Neural crest cell (in vitro differentiated cells): ENCODE results near the gene AJAP1. TPM values are rescaled to one million over a fixed set of nuclear protein-coding genes. Genes with fewer than 3 reads are reported as not detected.

Source experiments
- DNase-seq: peaks from one replicate; pipeline ENCODE4 v3.0.0; 2021; ENCODE audit warnings: low read depth, mixed read lengths, low spot score
- H3K27ac Mint-ChIP-seq: one replicate; pipeline ENCODE4 v1.8.0; 2021; ENCODE audit warnings: mild to moderate bottlenecking, mixed read lengths; ENCODE audit not compliant: unreplicated experiment
- H3K27me3 Mint-ChIP-seq: 2 replicates; pipeline ENCODE4 v1.8.0; 2021; ENCODE audit warnings: low read depth, mild to moderate bottlenecking, mixed read lengths
- H3K36me3 Mint-ChIP-seq: 2 replicates; pipeline ENCODE4 v1.8.0; 2021; ENCODE audit warnings: low read depth, mild to moderate bottlenecking, mixed read lengths
- H3K4me1 Mint-ChIP-seq: 2 replicates; pipeline ENCODE4 v1.8.0; 2021; ENCODE audit warnings: mixed read lengths
- H3K4me3 Mint-ChIP-seq: one replicate; pipeline ENCODE4 v1.8.0; 2021; ENCODE audit warnings: mild to moderate bottlenecking, mixed read lengths
- H3K9me3 Mint-ChIP-seq: 2 replicates; pipeline ENCODE4 v1.8.0; 2021; ENCODE audit warnings: mixed read lengths
- total RNA-seq: library from RNA; stranded (reverse); gene quantifications from 2 replicates; pipeline ENCODE4 v1.2.1, GENCODE V29; 2021
- TF ChIP-seq, protein P1 (sequence below): fragments of 200-600 bp; sonication (generic); conservative IDR thresholded peaks from 2 replicates; pipeline ENCODE4 v1.5.0; 2021; ENCODE audit warnings: antibody characterized with exemption, mild to moderate bottlenecking

The AJAP1 gene
- total RNA-seq, 1 donor from 2014 or later, result 1.4 TPM

DNA sequence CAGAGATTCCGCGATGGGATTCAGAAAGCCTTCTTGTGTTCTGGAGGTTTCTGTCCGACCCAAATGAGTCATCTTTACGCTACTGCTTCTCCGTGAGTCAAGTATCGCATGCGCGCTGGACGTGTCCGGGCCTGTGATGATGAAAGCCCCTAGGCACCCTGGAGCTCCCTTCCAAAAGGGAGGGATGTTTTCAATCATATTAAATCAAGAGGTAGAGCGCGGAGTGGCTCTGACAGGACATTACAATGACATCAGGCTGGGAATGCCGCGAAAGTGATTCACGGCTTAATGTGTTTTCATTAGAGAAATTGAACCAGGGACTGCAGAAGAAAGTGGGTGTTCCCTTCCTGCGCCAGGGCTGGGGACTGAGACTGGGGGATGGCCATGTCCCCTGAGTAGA is 48.5 kb downstream of the AJAP1 start:
- no peak overlapping the region for H3K27ac Mint-ChIP-seq
- TF ChIP-seq, protein P1, sequence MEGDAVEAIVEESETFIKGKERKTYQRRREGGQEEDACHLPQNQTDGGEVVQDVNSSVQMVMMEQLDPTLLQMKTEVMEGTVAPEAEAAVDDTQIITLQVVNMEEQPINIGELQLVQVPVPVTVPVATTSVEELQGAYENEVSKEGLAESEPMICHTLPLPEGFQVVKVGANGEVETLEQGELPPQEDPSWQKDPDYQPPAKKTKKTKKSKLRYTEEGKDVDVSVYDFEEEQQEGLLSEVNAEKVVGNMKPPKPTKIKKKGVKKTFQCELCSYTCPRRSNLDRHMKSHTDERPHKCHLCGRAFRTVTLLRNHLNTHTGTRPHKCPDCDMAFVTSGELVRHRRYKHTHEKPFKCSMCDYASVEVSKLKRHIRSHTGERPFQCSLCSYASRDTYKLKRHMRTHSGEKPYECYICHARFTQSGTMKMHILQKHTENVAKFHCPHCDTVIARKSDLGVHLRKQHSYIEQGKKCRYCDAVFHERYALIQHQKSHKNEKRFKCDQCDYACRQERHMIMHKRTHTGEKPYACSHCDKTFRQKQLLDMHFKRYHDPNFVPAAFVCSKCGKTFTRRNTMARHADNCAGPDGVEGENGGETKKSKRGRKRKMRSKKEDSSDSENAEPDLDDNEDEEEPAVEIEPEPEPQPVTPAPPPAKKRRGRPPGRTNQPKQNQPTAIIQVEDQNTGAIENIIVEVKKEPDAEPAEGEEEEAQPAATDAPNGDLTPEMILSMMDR, result no peak
- no peak for DNase-seq
- no peaks in the 10 kb centered on the region for H3K27me3 Mint-ChIP-seq
- H3K9me3 Mint-ChIP-seq, result no peaks in the 10 kb centered on the region
- peaks cover 12% of the 10 kb centered on the region for H3K4me1 Mint-ChIP-seq
- no peaks in the 10 kb centered on the region for H3K36me3 Mint-ChIP-seq
- no peak overlapping the region for H3K4me3 Mint-ChIP-seq

DNA sequence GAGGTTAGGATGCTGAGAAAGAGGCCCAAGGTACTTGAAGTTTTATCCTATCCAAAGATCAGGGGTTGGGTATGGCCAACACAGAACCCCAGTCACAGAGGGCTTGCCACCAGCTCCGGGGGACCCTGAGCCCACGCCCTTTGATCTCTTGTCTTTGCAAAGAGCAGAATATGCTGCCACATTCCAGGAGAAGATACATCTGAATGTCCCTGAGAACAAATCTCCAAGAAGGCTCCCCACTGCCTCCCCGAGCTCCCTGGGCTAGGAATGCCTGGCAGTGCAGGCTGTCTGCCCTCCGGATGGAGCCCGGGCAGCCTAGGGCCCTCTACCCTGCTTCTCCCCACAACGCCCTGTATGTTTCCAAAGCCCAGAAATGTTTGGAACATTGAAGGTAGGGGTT is 49.2 kb downstream of the AJAP1 start:
- H3K4me3 Mint-ChIP-seq, result no peak overlapping the region
- H3K27me3 Mint-ChIP-seq, result no peaks in the 10 kb centered on the region
- H3K9me3 Mint-ChIP-seq, result no peaks in the 10 kb centered on the region
- H3K27ac Mint-ChIP-seq, result no peak overlapping the region
- H3K36me3 Mint-ChIP-seq, result no peaks in the 10 kb centered on the region
- TF ChIP-seq, protein P1, result no peak
- DNase-seq, result no peak
- H3K4me1 Mint-ChIP-seq, result peaks cover 12% of the 10 kb centered on the region

DNA sequence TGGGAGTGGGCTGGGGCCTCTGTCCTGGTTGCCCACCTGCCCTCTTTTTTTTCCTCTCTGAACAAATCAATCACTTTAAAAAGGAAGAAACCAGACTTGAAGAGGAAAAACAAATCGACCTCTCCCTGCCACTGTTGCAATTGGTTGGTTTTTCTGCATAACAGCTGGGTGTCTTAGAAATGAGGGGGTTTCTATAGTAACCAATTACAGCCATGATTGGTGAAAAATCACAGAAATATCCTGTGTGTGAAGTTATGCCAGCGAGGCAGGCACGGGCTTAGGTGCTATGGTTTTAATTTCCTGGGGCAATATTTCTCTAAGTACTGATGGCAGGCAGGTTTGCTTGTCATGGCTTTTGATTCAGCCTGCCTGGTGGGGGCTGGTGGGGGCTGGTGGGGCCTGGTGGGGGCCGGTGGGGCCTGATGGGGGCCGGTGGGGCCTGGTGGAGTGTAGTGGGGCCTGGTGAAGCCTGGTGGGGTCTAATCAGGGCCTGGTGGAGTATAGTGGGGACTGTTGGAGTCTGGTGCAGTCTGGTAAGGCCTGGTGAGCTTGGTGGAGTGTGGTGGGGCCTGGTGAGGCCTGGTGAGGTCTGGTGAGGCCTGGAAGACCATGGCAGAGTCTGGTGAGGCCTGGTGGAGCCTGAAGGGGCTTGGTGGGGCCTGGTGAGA is 54.6 kb downstream of the AJAP1 start:
- H3K27me3 Mint-ChIP-seq, result peaks cover 23% of the 10 kb centered on the region
- peaks cover 16% of the 10 kb centered on the region for H3K4me1 Mint-ChIP-seq
- no peak overlapping the region for H3K4me3 Mint-ChIP-seq
- no peak overlapping the region for H3K27ac Mint-ChIP-seq
- TF ChIP-seq, protein P1, result no peak
- no peak for DNase-seq
- no peaks in the 10 kb centered on the region for H3K36me3 Mint-ChIP-seq
- no peaks in the 10 kb centered on the region for H3K9me3 Mint-ChIP-seq

DNA sequence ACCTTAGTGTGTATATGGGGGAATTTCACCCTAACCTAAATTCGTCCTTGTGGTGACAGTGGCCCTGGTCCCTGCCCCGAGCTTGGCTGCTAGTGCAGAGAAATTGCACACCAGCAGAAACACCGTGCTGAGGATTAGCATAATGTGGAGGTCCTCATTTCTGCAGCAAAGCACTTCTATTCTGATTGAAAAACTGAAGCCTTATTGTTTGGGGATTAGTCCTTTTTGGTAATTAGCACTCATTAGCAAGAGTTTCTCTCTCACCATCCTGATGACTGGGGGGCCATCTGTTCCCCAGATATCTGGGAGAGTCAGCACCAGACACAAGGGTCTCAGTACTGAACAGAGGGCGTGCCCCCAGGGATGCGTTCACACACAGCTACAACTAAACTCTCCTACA is 55.2 kb downstream of the AJAP1 start:
- Mint-ChIP-seq H3K27me3 (peaks cover 23% of the 10 kb centered on the region), H3K9me3 (no peaks in the 10 kb centered on the region), H3K27ac (peak overlapping the region; percentile 0), H3K36me3 (no peaks in the 10 kb centered on the region), H3K4me3 (no peak overlapping the region), H3K4me1 (peaks cover 16% of the 10 kb centered on the region)
- no peak for DNase-seq
- TF ChIP-seq, protein P1, result no peak

DNA sequence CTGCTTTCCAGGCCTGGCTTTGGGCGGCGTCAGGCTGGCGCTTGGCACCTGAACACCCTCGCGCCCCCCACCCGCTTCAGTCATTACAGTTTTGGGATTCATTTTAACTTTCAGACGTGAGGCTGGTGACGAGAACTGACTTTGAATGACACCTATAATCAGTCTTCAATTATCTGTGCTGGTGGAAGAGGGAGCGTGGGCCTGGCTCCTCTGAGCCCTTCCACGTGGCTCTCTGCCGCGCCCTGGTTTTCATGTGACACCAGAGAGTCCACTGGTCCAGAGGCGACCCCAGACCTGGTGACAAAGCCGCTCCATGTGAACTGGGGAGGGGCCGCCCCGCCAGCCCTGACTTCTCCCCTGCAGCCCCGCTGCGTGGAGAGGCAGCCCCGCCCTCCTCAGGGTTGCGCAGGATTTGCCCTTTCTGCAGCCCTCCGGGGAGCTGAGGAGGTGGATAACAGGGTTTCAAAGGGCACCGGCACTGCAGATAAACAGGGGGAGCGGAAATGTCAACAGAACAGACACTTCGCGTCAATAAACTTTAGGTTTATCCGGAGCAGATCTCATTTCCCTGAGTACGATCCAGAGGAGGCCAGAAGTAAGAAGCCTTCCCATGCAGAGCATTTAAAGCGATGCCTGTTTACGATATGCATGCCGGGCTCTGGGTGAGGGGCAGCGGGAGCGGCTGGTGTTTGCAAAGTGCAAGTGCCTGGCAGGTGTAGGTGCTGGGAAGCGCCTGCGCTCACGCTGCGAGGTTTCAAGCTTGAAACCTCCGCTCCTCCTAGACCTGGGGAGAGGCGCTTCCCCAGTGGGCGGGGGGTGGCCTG is 56.4 kb downstream of the AJAP1 start:
- H3K27ac Mint-ChIP-seq, result no peak overlapping the region
- H3K9me3 Mint-ChIP-seq, result no peaks in the 10 kb centered on the region
- TF ChIP-seq, protein P1, result no peak
- H3K4me1 Mint-ChIP-seq, result peaks cover 16% of the 10 kb centered on the region
- H3K36me3 Mint-ChIP-seq, result no peaks in the 10 kb centered on the region
- H3K27me3 Mint-ChIP-seq, result peaks cover 23% of the 10 kb centered on the region
- peak overlapping the region; percentile 7 for H3K4me3 Mint-ChIP-seq
- DNase-seq, result no peak
